ENCODE results near the gene WDR1. TPM values are rescaled to one million over a fixed set of nuclear protein-coding genes. Genes with fewer than 3 reads are reported as not detected.

Gene WDR1
- total and polyA plus RNA-seq, 2 of the 13 experiments (the other 11 are each of a cell fraction or from before 2014, with no cell fraction given) = 106 to 198 TPM

GRCh38 chr4:10078481-10079233 lies 37.9 kb downstream of the WDR1 start:
- intact Hi-C loops (cut with micrococcal nuclease; ENCODE audit: unreplicated experiment) = no loop called here
- no peak overlapping the region for H3K9ac ChIP-seq (ENCODE audit: insufficient read depth, low read depth, low read length)
- H3K27ac ChIP-seq (ENCODE audit: extremely low read length, insufficient read depth, low read length) = no peak overlapping the region
- no peaks in the 10 kb centered on the region for H3K27me3 ChIP-seq (ENCODE audit: control insufficient read depth in 1 of 2, insufficient read depth in 2 of 2, low read length in 2 of 2)
- in situ Hi-C loops (cut with HindIII; ENCODE audit: extremely low pct_ligation_motif_present, low pct_unique_long_range_greater_than_20kb) = no loop called here
- H3K4me3 ChIP-seq (replicated peaks in 1 of 3; ENCODE audit: insufficient read depth in 1 of 3, low read depth in 2 of 3, low read length in 3 of 3) = no peak overlapping the region
- no TSS peak for BruUV-seq (replicated peaks)
- FAIRE-seq (no peak), ATAC-seq (no peak), DNase-seq (ENCODE audit: low spot score) (no peak)
- no peak overlapping the region for H3K4me2 ChIP-seq (ENCODE audit: low read depth, low read length)
- H4K20me1 ChIP-seq (ENCODE audit: insufficient read depth, low read length) = peaks cover 3% of the 10 kb centered on the region; the same call in 1 of the 2 replicates
- no peaks in the 10 kb centered on the region for H3K9me3 ChIP-seq (ENCODE audit: low read length)
- no peaks in the 10 kb centered on the region for H3K79me2 ChIP-seq (ENCODE audit: insufficient read depth, low read length)
- no peak for TF ChIP-seq ZNF574 (CRISPR knock-in tag; IDR thresholded peaks at IDR 0.05)
- TF ChIP-seq ZNF609 (CRISPR knock-in tag; IDR thresholded peaks at IDR 0.05; ENCODE audit: borderline replicate concordance) = no peak
- peak; percentile 35 for TF ChIP-seq AGO2 (optimal IDR thresholded peaks at IDR 0.05; ENCODE audit: low read depth, low read length)
- TF ChIP-seq KLF9 (CRISPR knock-in tag; IDR thresholded peaks at IDR 0.05; ENCODE audit: low read depth) = no peak
- TF ChIP-seq MYPOP (CRISPR knock-in tag; IDR thresholded peaks at IDR 0.05) = no peak
- H3K36me3 ChIP-seq (replicated peaks in 1 of 2; ENCODE audit: control insufficient read depth in 1 of 2, insufficient read depth in 2 of 2, low read length in 2 of 2) = peaks cover 55 to 96% of the 10 kb centered on the region in 2 experiments; a peak in 4 of 5 replicates
- H2AFZ ChIP-seq (ENCODE audit: low read length) = no peak overlapping the region
- POLR2A ChIA-PET = no interaction called here
- WGBS (ENCODE audit: low lambda C conversion rate) = 95% methylated on average over 20 of the region's 26 CpGs
- peaks cover 12% of the 10 kb centered on the region for H3K4me1 ChIP-seq (ENCODE audit: insufficient read depth, low read length)
- CTCF ChIA-PET (ENCODE audit: low intra/inter-chr PET ratio, low total read pairs) = no interaction called here
